ENCODE results near the gene C3. TPM values are rescaled to one million over a fixed set of nuclear protein-coding genes. Genes with fewer than 3 reads are reported as not detected.

The C3 gene
- total RNA-seq, 1 experiment from 2014 or later = not detected

DNA sequence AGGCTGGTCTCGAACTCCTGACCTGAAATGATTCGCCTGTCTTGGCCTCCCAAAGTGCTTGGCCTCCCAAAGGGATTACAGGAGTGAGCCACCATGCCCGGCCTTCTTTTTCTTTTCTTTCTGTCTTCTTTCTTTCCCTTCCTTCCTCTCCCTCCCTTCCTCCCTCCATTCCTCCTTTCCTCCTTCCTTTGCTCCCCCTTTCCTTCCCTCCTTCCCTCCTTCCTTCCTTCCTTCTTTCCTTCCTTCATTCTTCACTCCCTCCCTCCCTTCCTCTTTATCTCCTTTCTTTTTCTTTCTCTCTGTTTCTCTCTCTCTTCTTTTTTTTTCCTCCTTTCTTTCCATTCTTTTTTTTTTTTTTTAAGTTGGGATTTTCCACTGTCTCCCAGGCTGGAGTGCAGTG lies 12.1 kb downstream of the C3 start:
- H3K9me3 ChIP-seq (ENCODE audit: low read length) = no peaks in the 10 kb centered on the region
- H3K36me3 ChIP-seq (ENCODE audit: insufficient read depth, low read length) = no peaks in the 10 kb centered on the region
- no peaks in the 10 kb centered on the region for H4K20me1 ChIP-seq (ENCODE audit: insufficient read depth, low read depth, low read length)
- H3K4me3 ChIP-seq (ENCODE audit: low read length) = no peak overlapping the region
- no peak overlapping the region for H3K9ac ChIP-seq (ENCODE audit: low read length)
- no peak overlapping the region for H3K27ac ChIP-seq (ENCODE audit: low read length)
- no peak overlapping the region for H2AFZ ChIP-seq (ENCODE audit: low read length)
- no peak for DNase-seq
- no peak overlapping the region for H3K4me2 ChIP-seq (ENCODE audit: low read depth, low read length, poor library complexity, severe bottlenecking)
- no peaks in the 10 kb centered on the region for H3K79me2 ChIP-seq (ENCODE audit: low read length)
- no peaks in the 10 kb centered on the region for H3K27me3 ChIP-seq (ENCODE audit: low read length)
- H3K4me1 ChIP-seq (ENCODE audit: low read length) = no peaks in the 10 kb centered on the region
- H3K9me2 ChIP-seq (replicated peaks; ENCODE audit: insufficient read depth, low read length) = no peaks in the 10 kb centered on the region

DNA sequence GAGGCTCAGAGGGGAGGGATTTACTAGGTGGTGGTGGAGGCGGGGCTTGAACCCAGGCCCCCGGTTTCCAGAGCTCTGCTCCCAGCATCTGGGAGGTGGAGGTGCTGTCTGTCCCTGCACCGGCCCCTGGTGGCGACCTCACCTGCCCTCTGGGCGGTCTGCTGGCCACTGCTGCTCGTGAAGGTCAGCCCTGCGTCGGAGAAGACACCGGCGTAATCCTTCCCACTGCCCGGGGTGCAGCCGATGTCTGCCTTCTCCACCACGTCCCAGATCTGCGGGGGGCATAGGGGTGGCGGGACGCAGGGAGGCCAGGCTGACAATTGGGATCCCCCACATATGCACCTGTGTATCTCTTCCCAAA lies 12.8 kb downstream of the C3 start:
- no peak for DNase-seq
- Histone ChIP-seq H2AFZ (ENCODE audit: low read length) (no peak overlapping the region), H3K4me3 (ENCODE audit: low read length) (no peak overlapping the region), H3K9ac (ENCODE audit: low read length) (no peak overlapping the region), H3K27ac (ENCODE audit: low read length) (no peak overlapping the region), H3K4me1 (ENCODE audit: low read length) (no peaks in the 10 kb centered on the region), H4K20me1 (ENCODE audit: insufficient read depth, low read depth, low read length) (no peaks in the 10 kb centered on the region), H3K27me3 (ENCODE audit: low read length) (no peaks in the 10 kb centered on the region), H3K4me2 (ENCODE audit: low read depth, low read length, poor library complexity, severe bottlenecking) (no peak overlapping the region), H3K9me3 (ENCODE audit: low read length) (no peaks in the 10 kb centered on the region), H3K79me2 (ENCODE audit: low read length) (no peaks in the 10 kb centered on the region), H3K36me3 (ENCODE audit: insufficient read depth, low read length) (no peaks in the 10 kb centered on the region), H3K9me2 (replicated peaks; ENCODE audit: insufficient read depth, low read length) (no peaks in the 10 kb centered on the region)

DNA sequence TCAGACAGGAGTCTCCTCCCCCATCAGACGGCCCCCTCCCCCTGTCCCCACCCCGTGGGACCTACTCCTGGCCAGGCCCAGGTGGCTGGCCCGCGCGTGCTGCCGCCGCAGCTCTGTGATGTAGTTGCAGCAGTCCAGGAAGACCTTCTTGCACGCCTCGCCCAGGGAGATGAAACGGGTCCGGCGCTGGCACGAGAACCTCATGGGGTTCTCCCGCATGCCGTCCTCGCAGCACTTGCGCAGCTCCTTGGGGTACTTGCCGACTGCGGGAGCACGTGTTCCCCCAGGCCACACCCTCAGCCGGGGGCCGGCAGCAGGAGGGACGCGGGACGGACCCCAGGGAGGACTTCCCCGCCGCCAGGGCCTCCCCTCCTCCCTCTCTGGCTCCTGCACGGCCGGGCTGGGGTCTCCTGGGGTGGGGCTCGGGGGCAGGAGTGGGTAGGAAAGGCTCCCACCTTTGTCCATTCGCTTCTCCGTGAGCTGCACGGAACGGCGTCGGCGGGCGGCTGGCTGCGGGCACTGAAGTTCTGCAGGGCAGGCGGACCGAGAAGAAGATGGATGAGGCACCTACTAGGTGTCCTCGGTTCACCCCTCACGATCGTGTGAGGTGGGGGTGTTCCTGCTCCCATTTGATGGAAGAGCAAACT lies 13.3 kb downstream of the C3 start:
- H3K4me3 ChIP-seq (ENCODE audit: low read length) = no peak overlapping the region
- H3K9ac ChIP-seq (ENCODE audit: low read length) = no peak overlapping the region
- H3K4me2 ChIP-seq (ENCODE audit: low read depth, low read length, poor library complexity, severe bottlenecking) = no peak overlapping the region
- DNase-seq = no peak
- H3K27ac ChIP-seq (ENCODE audit: low read length) = no peak overlapping the region
- no peak overlapping the region for H2AFZ ChIP-seq (ENCODE audit: low read length)
- no peaks in the 10 kb centered on the region for H3K9me3 ChIP-seq (ENCODE audit: low read length)
- no peaks in the 10 kb centered on the region for H3K9me2 ChIP-seq (replicated peaks; ENCODE audit: insufficient read depth, low read length)
- H4K20me1 ChIP-seq (ENCODE audit: insufficient read depth, low read depth, low read length) = no peaks in the 10 kb centered on the region
- H3K36me3 ChIP-seq (ENCODE audit: insufficient read depth, low read length) = no peaks in the 10 kb centered on the region
- H3K79me2 ChIP-seq (ENCODE audit: low read length) = no peaks in the 10 kb centered on the region
- H3K4me1 ChIP-seq (ENCODE audit: low read length) = no peaks in the 10 kb centered on the region
- no peaks in the 10 kb centered on the region for H3K27me3 ChIP-seq (ENCODE audit: low read length)

- no peaks in the 10 kb centered on the region for H3K9me2 ChIP-seq (replicated peaks; ENCODE audit: insufficient read depth, low read length)
- H3K9ac ChIP-seq (ENCODE audit: low read length) = no peak overlapping the region
- no peaks in the 10 kb centered on the region for H3K36me3 ChIP-seq (ENCODE audit: insufficient read depth, low read length)
- no peak overlapping the region for H3K27ac ChIP-seq (ENCODE audit: low read length)
- H3K9me3 ChIP-seq (ENCODE audit: low read length) = no peaks in the 10 kb centered on the region
- H4K20me1 ChIP-seq (ENCODE audit: insufficient read depth, low read depth, low read length) = no peaks in the 10 kb centered on the region
- no peak overlapping the region for H3K4me2 ChIP-seq (ENCODE audit: low read depth, low read length, poor library complexity, severe bottlenecking)
- no peaks in the 10 kb centered on the region for H3K79me2 ChIP-seq (ENCODE audit: low read length)
- H3K27me3 ChIP-seq (ENCODE audit: low read length) = no peaks in the 10 kb centered on the region
- H3K4me1 ChIP-seq (ENCODE audit: low read length) = no peaks in the 10 kb centered on the region
- H3K4me3 ChIP-seq (ENCODE audit: low read length) = no peak overlapping the region
- H2AFZ ChIP-seq (ENCODE audit: low read length) = no peak overlapping the region
- DNase-seq = no peak
Observed at GRCh38 chr19:6706633-6706958, 13.9 kb downstream of the C3 start.

DNA sequence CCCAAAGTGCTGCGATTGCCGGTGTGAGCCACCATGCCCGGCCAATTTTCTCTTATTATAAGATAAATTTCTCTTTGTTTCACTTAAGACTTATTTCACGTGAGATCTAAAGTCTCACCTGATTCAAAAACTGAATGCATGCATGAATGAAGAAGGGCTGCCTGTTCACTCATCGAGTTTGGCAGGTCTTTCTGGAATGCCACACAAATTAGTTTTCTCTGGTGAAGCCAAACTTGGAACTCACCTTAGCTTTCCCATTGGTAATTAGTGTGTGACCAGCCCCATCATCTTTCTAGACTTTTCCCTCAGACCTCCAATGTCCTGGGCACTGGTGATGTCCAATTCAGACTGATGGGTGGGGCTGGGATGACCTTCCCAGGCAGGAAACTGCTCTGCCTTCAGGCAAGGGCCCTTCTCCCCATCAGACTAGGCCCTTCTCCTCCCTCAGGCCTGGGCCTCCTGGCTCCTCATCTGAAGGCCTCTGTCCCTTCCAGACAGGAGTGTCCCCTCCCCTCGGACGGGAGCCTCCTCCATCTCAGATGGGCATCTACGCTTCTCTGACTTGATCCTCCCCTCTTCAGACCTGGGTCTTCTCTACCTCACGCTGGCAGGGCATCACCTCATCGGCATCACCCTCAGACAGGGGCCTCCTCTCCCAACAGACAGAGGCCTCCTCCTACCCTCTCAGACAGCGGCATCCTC lies 14.4 kb downstream of the C3 start:
- Histone ChIP-seq H3K4me2 (ENCODE audit: low read depth, low read length, poor library complexity, severe bottlenecking) (no peak overlapping the region), H3K9me2 (replicated peaks; ENCODE audit: insufficient read depth, low read length) (no peaks in the 10 kb centered on the region), H3K27ac (ENCODE audit: low read length) (no peak overlapping the region), H3K27me3 (ENCODE audit: low read length) (no peaks in the 10 kb centered on the region), H3K79me2 (ENCODE audit: low read length) (no peaks in the 10 kb centered on the region), H3K4me3 (ENCODE audit: low read length) (no peak overlapping the region), H3K9me3 (ENCODE audit: low read length) (no peaks in the 10 kb centered on the region), H3K36me3 (ENCODE audit: insufficient read depth, low read length) (no peaks in the 10 kb centered on the region), H3K4me1 (ENCODE audit: low read length) (no peaks in the 10 kb centered on the region), H4K20me1 (ENCODE audit: insufficient read depth, low read depth, low read length) (no peaks in the 10 kb centered on the region), H2AFZ (ENCODE audit: low read length) (no peak overlapping the region), H3K9ac (ENCODE audit: low read length) (no peak overlapping the region)
- no peak for DNase-seq

- H3K79me2 ChIP-seq (ENCODE audit: low read length) = no peaks in the 10 kb centered on the region
- no peak overlapping the region for H3K27ac ChIP-seq (ENCODE audit: low read length)
- no peaks in the 10 kb centered on the region for H3K9me2 ChIP-seq (replicated peaks; ENCODE audit: insufficient read depth, low read length)
- H3K4me1 ChIP-seq (ENCODE audit: low read length) = no peaks in the 10 kb centered on the region
- H2AFZ ChIP-seq (ENCODE audit: low read length) = no peak overlapping the region
- H3K9ac ChIP-seq (ENCODE audit: low read length) = no peak overlapping the region
- no peak for DNase-seq
- H3K9me3 ChIP-seq (ENCODE audit: low read length) = no peaks in the 10 kb centered on the region
- H3K4me2 ChIP-seq (ENCODE audit: low read depth, low read length, poor library complexity, severe bottlenecking) = no peak overlapping the region
- no peaks in the 10 kb centered on the region for H3K36me3 ChIP-seq (ENCODE audit: insufficient read depth, low read length)
- no peak overlapping the region for H3K4me3 ChIP-seq (ENCODE audit: low read length)
- no peaks in the 10 kb centered on the region for H3K27me3 ChIP-seq (ENCODE audit: low read length)
- H4K20me1 ChIP-seq (ENCODE audit: insufficient read depth, low read depth, low read length) = no peaks in the 10 kb centered on the region
Observed at GRCh38 chr19:6700586-6701316, 19.7 kb downstream of the C3 start.

- no peaks in the 10 kb centered on the region for H3K27me3 ChIP-seq (ENCODE audit: low read length)
- no peaks in the 10 kb centered on the region for H3K4me1 ChIP-seq (ENCODE audit: low read length)
- H2AFZ ChIP-seq (ENCODE audit: low read length) = no peak overlapping the region
- no peaks in the 10 kb centered on the region for H3K36me3 ChIP-seq (ENCODE audit: insufficient read depth, low read length)
- no peaks in the 10 kb centered on the region for H3K9me3 ChIP-seq (ENCODE audit: low read length)
- H3K79me2 ChIP-seq (ENCODE audit: low read length) = no peaks in the 10 kb centered on the region
- no peak overlapping the region for H3K4me3 ChIP-seq (ENCODE audit: low read length)
- no peak overlapping the region for H3K4me2 ChIP-seq (ENCODE audit: low read depth, low read length, poor library complexity, severe bottlenecking)
- H4K20me1 ChIP-seq (ENCODE audit: insufficient read depth, low read depth, low read length) = no peaks in the 10 kb centered on the region
- no peak for DNase-seq
- no peak overlapping the region for H3K27ac ChIP-seq (ENCODE audit: low read length)
- H3K9me2 ChIP-seq (replicated peaks; ENCODE audit: insufficient read depth, low read length) = no peaks in the 10 kb centered on the region
- H3K9ac ChIP-seq (ENCODE audit: low read length) = no peak overlapping the region
Observed at GRCh38 chr19:6699935-6700334, 20.5 kb downstream of the C3 start.

DNA sequence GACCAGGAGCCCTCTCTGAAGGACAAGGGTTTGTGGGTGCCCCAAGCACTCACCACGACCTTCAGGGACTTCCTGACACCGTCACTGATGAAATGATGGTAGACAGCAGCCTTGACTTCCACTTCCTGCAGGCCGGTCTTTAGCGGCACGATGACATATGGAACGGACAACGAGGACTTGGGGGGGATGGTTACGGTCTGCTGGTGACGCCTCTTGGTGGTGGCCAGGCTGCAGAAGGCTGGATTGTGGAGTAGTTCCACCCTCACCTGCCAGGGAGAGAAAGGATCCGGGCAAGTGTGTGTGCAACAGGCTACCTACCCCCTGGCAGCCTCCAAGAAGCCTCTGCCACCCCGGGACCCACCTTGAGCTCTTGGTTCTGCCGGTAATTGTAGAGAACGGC lies 23.2 kb downstream of the C3 start:
- no peaks in the 10 kb centered on the region for H3K9me2 ChIP-seq (replicated peaks; ENCODE audit: insufficient read depth, low read length)
- no peaks in the 10 kb centered on the region for H3K27me3 ChIP-seq (ENCODE audit: low read length)
- no peak overlapping the region for H3K4me3 ChIP-seq (ENCODE audit: low read length)
- DNase-seq = no peak
- no peak overlapping the region for H2AFZ ChIP-seq (ENCODE audit: low read length)
- no peaks in the 10 kb centered on the region for H3K79me2 ChIP-seq (ENCODE audit: low read length)
- no peaks in the 10 kb centered on the region for H3K4me1 ChIP-seq (ENCODE audit: low read length)
- H4K20me1 ChIP-seq (ENCODE audit: insufficient read depth, low read depth, low read length) = no peaks in the 10 kb centered on the region
- no peak overlapping the region for H3K4me2 ChIP-seq (ENCODE audit: low read depth, low read length, poor library complexity, severe bottlenecking)
- H3K36me3 ChIP-seq (ENCODE audit: insufficient read depth, low read length) = no peaks in the 10 kb centered on the region
- no peak overlapping the region for H3K9ac ChIP-seq (ENCODE audit: low read length)
- H3K9me3 ChIP-seq (ENCODE audit: low read length) = no peaks in the 10 kb centered on the region
- no peak overlapping the region for H3K27ac ChIP-seq (ENCODE audit: low read length)

Data from Karpas-422 (cell line).